ENCODE results near the gene TVP23B.
"Not testable (repeated sequence)": the region's sequence is repeated elsewhere in the genome, so short reads cannot be mapped to it uniquely, and the experiment has no call there.

The TVP23B gene
- 30.3 to 32.0 reads per million in 2 donors for total RNA-seq

GRCh38 chr17:18780991-18781718, at the start of gene TVP23B:
Gene TVP23B, plus strand, starts transcription at chr17:18781183. Its CDS starts 111 bp downstream, at chr17:18781294.
- DNase-seq: peak; percentile 96

- not testable (repeated sequence) for DNase-seq
These were observed 48.5 kb upstream of the TVP23B start for GRCh38 chr17:18732438-18732837.

GRCh38 chr17:18733350-18733749, 47.6 kb upstream of the TVP23B start:
- not testable (repeated sequence) for DNase-seq

- DNase-seq: not testable (repeated sequence)
These were observed 41.2 kb upstream of the TVP23B start for GRCh38 chr17:18739616-18740391.

GRCh38 chr17:18741228-18741627, 39.8 kb upstream of the TVP23B start:
- DNase-seq: not testable (repeated sequence)

GRCh38 chr17:18743699-18744421, 37.1 kb upstream of the TVP23B start, which contains the start of gene FBXW10:
Gene FBXW10, plus strand, starts transcription at chr17:18744054. Its CDS starts 191 bp downstream, at chr17:18744245.
- not testable (repeated sequence) for DNase-seq

- not testable (repeated sequence) for DNase-seq
These were observed 36.3 kb upstream of the TVP23B start for GRCh38 chr17:18744726-18745125.

- not testable (repeated sequence) for DNase-seq
These were observed 34.4 kb upstream of the TVP23B start for GRCh38 chr17:18746551-18746950.

GRCh38 chr17:18747501-18747900, 33.5 kb upstream of the TVP23B start:
- DNase-seq: not testable (repeated sequence)

- DNase-seq: not testable (repeated sequence)
These were observed 30.7 kb upstream of the TVP23B start for GRCh38 chr17:18750242-18750641.

- DNase-seq: not testable (repeated sequence)
These were observed 27.1 kb upstream of the TVP23B start for GRCh38 chr17:18753829-18754409.

- not testable (repeated sequence) for DNase-seq
These were observed 25.0 kb upstream of the TVP23B start for GRCh38 chr17:18755969-18756368.

- DNase-seq: not testable (repeated sequence)
These were observed 23.5 kb upstream of the TVP23B start for GRCh38 chr17:18757368-18758044.

GRCh38 chr17:18758344-18758743, 22.6 kb upstream of the TVP23B start:
- not testable (repeated sequence) for DNase-seq

- DNase-seq: not testable (repeated sequence)
These were observed 20.8 kb upstream of the TVP23B start for GRCh38 chr17:18760221-18760620.

GRCh38 chr17:18770572-18770971, 10.4 kb upstream of the TVP23B start:
- DNase-seq: not testable (repeated sequence)

GRCh38 chr17:18771066-18771465, 9.9 kb upstream of the TVP23B start:
- not testable (repeated sequence) for DNase-seq

- no peak for DNase-seq
These were observed 8.5 kb upstream of the TVP23B start for GRCh38 chr17:18772471-18772870.

GRCh38 chr17:18781805-18782204, 822 bp downstream of the TVP23B start:
- not testable (repeated sequence) for DNase-seq

- DNase-seq: not testable (repeated sequence)
These were observed 5.0 kb downstream of the TVP23B start for GRCh38 chr17:18785933-18786332.

- not testable (repeated sequence) for DNase-seq
These were observed 5.9 kb downstream of the TVP23B start for GRCh38 chr17:18786890-18787289.

- DNase-seq: not testable (repeated sequence)
These were observed 10.4 kb downstream of the TVP23B start for GRCh38 chr17:18791402-18791801.

Measured in activated gamma-delta T cell (primary cell).